ENCODE data around the gene SMAD6. TPM values are rescaled to one million over a fixed set of nuclear protein-coding genes. Genes with fewer than 3 reads are reported as not detected.

Gene SMAD6
- total RNA-seq, 1 experiment from 2014 or later = 19.9 TPM

DNA sequence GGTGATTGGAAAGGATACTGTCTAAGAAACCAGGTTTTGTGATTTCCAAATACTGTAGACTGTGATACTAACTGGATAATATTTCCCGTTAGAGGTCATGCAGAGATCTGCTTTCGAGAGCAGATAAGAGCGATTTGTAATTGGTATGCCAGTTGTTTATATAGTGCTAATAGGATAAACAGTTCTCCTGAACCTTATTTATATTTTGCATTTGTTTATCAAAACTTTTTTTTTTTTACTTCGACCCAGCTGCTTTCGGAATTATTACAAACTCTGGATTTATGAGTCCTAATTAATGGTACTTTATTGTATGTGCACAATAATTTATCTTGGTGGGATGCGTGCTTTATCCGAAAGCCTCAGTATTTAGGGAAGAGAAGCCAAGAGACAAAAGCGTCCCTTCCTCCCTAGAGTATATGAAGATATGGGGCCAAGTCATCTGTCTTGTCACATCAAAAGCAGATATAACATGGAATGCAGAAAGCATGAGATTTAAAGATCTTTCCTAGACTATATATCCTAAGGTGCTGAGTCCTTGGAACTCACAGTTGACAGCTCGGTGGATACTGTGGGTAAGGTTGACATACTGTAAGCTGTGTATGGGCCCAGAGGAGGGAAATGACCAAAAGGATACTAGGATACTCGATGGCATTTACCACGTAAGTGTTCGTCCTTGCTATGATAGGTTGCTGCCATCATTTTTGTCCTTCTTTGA is 62.2 kb downstream of the SMAD6 start:
- no peak overlapping the region for H3K9ac ChIP-seq (ENCODE audit: low read length)
- TF ChIP-seq, protein P1, sequence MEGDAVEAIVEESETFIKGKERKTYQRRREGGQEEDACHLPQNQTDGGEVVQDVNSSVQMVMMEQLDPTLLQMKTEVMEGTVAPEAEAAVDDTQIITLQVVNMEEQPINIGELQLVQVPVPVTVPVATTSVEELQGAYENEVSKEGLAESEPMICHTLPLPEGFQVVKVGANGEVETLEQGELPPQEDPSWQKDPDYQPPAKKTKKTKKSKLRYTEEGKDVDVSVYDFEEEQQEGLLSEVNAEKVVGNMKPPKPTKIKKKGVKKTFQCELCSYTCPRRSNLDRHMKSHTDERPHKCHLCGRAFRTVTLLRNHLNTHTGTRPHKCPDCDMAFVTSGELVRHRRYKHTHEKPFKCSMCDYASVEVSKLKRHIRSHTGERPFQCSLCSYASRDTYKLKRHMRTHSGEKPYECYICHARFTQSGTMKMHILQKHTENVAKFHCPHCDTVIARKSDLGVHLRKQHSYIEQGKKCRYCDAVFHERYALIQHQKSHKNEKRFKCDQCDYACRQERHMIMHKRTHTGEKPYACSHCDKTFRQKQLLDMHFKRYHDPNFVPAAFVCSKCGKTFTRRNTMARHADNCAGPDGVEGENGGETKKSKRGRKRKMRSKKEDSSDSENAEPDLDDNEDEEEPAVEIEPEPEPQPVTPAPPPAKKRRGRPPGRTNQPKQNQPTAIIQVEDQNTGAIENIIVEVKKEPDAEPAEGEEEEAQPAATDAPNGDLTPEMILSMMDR (conservative IDR thresholded peaks at IDR 0.05; ENCODE audit: low read depth, low read length) = no peak
- no peak for TF ChIP-seq EZH2 (IDR thresholded peaks at IDR 0.05; ENCODE audit: low read length, unreplicated experiment)
- no peak for TF ChIP-seq EZH2phosphoT487 (IDR thresholded peaks at IDR 0.05; ENCODE audit: borderline replicate concordance, low read length)
- H2AFZ ChIP-seq (ENCODE audit: low read length) = no peak overlapping the region
- H4K20me1 ChIP-seq (ENCODE audit: low read length) = no peaks in the 10 kb centered on the region
- H3K9me2 ChIP-seq (replicated peaks; ENCODE audit: low read length) = no peaks in the 10 kb centered on the region
- H3K4me1 ChIP-seq (ENCODE audit: insufficient read depth, low read length) = peaks cover 74% of the 10 kb centered on the region
- no peak overlapping the region for H3K4me2 ChIP-seq (ENCODE audit: low read length)
- DNase-seq = no peak
- no peak overlapping the region for H3K27ac ChIP-seq (ENCODE audit: low read length)
- BruUV-seq (replicated peaks) = no TSS peak
- H3F3A ChIP-seq (ENCODE audit: low read length, unreplicated experiment) = no peaks in the 10 kb centered on the region
- no peaks in the 10 kb centered on the region for H3K9me3 ChIP-seq (ENCODE audit: low read length)
- peaks cover 30% of the 10 kb centered on the region for H3K79me2 ChIP-seq (ENCODE audit: low read length)
- POLR2A ChIA-PET (ENCODE audit: unreplicated experiment) = no interaction called here
- no peak for ATAC-seq
- no peaks in the 10 kb centered on the region for H3K27me3 ChIP-seq (ENCODE audit: low read length)
- CTCF ChIA-PET = no interaction called here
- intact Hi-C loops (cut with micrococcal nuclease) = no loop called here
- H3K36me3 ChIP-seq (ENCODE audit: low read depth, low read length) = no peaks in the 10 kb centered on the region
- no peak overlapping the region for H3K4me3 ChIP-seq (ENCODE audit: low read length)

DNA sequence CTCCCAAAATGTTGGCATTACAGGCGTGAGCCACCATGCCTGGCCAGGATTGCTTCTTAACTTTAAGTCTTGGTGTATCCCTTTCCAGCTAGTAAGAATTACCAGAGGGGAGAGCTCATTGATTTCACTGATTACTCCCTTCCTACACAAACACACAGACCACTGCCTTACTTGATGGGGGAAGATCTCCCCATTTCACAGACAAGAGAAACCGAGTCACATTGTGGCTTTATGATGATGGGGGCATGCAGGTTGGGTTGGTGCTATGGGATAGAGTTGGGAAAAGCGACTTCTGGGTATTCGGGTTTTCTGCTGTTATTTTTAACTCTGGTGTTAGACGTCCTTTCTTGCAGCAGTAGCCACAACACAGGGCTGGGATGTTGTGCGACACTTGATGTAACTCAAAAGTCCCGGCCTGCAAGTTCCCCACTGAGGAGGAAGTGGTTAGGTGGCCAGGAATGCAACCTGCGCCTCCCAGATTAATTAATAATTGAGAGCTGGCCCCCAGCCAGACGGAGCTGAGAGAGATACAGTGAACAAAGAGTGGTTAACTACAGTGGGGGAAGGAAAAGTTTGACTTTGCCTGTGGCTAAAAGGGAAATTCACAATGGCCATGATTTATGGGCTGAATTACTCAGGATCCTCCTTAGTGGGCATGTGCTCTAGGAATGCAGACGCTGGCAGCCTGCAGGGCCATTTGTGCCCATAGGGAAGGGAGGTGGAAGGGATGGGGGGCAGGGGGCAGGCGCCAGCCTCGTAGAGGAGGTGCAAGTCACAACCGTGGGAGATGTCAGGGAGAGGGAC is 63.6 kb downstream of the SMAD6 start:
- Histone ChIP-seq H3K79me2 (ENCODE audit: low read length) (peaks cover 30% of the 10 kb centered on the region), H3K4me3 (ENCODE audit: low read length) (peak overlapping the region; percentile 28; the same call in 1 of the 2 replicates)

More for the DNA sequence above, 63.6 kb downstream of the SMAD6 start:
- peak overlapping the region; percentile 71 for H3K4me2 ChIP-seq (ENCODE audit: low read length)
- H3K9me3 ChIP-seq (ENCODE audit: low read length) = no peaks in the 10 kb centered on the region
- H3K9ac ChIP-seq (ENCODE audit: low read length) = peak overlapping the region; percentile 32; the same call in 1 of the 2 replicates
- H3F3A ChIP-seq (ENCODE audit: low read length, unreplicated experiment) = no peaks in the 10 kb centered on the region
- no peaks in the 10 kb centered on the region for H3K9me2 ChIP-seq (replicated peaks; ENCODE audit: low read length)
- POLR2A ChIA-PET (ENCODE audit: unreplicated experiment) = interaction anchor here (0.6 kb wide), 2 partner anchors 14 kb away, joined by 3 to 13 read pairs; no protein-coding TSS in a partner anchor
- TSS peak; percentile 67 for BruUV-seq (replicated peaks)
- H3K36me3 ChIP-seq (ENCODE audit: low read depth, low read length) = no peaks in the 10 kb centered on the region
- TF ChIP-seq, protein P1 (conservative IDR thresholded peaks at IDR 0.05; ENCODE audit: low read depth, low read length) = no peak
- TF ChIP-seq EZH2phosphoT487 (IDR thresholded peaks at IDR 0.05; ENCODE audit: borderline replicate concordance, low read length) = no peak
- no peak for TF ChIP-seq EZH2 (IDR thresholded peaks at IDR 0.05; ENCODE audit: low read length, unreplicated experiment)
- H3K27ac ChIP-seq (ENCODE audit: low read length) = peak overlapping the region; percentile 83
- peaks cover 77% of the 10 kb centered on the region for H3K4me1 ChIP-seq (ENCODE audit: insufficient read depth, low read length)
- H4K20me1 ChIP-seq (ENCODE audit: low read length) = no peaks in the 10 kb centered on the region
- intact Hi-C loops (cut with micrococcal nuclease) = loop anchor here (1.0 kb wide), 2 partner anchors 17 to 118 kb away; no protein-coding TSS in a partner anchor
- CTCF ChIA-PET = no interaction called here
- H3K27me3 ChIP-seq (ENCODE audit: low read length) = no peaks in the 10 kb centered on the region
- H2AFZ ChIP-seq (ENCODE audit: low read length) = no peak overlapping the region
- DNase-seq (peak; percentile 98), ATAC-seq (peak; percentile 72)
